ENCODE measurements around the gene STARD8.
"Not testable (repeated sequence)": the region's sequence is repeated elsewhere in the genome, so short reads cannot be mapped to it uniquely, and the experiment has no call there.

STARD8 gene

DNA sequence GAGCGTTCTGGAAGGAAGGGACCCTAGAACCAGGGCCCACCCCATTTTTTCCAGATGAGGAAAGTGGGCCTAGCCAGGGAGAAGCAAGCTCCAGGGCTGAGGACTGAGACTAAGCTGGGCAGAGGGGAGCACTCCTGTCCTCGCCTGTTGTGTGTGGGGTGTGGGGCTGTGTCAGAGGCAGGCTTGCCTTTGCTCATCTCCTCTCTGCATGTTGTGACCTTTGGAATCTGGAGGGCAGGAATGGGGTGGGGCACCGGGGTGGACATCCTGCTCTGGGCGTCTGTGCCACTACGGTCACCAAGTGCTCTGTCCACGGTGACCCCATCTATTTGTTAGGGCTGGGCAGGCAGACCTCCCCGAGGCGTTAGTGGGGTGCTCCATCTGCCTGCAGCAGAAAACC is 41.5 kb downstream of the STARD8 start:
- not testable (repeated sequence) for DNase-seq

DNA sequence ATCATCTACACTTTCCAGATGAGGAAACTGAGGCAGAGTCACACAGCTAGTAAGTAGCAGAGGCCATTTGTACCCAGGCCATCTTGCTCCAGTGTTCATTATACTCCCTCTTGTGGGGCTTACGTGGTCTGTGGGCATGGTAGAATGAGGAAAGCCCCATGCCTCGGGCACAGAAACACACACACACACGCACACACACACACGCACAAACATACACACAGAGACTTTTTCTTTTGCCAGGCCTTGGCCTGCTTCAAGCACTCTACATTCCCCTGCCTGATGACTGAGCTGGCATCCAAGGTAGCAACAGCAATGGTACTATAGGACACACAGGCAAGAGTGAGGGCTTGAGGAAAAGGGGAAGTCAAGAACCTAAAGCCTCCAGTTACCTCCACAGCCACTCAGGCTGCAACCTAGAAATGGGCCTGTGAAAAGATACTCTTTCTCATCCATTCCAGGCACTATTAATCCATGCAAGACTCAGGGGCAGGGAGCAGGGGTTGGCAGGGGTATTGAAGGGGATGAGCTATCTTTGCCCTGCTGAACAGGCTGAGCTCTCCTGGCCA is 43.6 kb downstream of the STARD8 start:
- DNase-seq, result no peak

DNA sequence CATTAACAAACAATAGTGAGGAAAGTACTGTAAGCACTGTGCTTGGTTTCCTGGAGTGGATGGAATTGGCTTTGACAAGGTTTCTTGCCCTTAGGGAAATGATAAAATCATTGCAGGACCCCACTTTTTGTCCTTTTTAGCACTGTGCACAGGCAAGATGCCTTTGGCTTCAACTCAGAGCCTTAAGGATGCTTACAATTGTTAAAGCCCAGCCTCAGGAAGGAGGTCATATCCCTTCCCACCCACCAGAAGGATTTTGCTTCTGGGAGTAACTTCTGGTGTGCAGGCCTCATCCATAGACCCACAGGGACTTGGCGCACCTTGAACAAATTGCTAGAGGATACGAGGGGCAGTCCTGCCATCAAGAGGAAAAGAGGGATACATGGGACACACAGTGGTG is 44.5 kb downstream of the STARD8 start:
- no peak for DNase-seq

DNA sequence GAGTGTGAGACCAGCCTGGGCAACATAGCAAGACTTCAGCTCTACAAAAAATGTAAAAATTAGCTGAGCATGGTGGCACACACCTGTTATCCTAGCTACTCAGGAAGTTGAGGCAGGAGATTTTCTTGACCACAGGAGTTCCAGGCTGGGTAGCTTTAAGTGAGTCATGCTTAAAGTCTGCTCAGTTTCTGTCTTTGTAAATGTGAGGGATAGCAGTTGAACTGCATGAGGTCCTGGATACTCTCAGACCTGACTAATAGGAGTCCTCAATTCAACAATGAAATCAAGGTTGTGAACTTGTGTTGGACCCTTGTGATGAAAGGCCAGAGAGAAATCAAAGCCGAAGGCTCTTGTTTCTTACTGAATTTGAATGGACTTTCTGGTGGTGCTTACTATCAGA is 45.2 kb downstream of the STARD8 start:
- no peak for DNase-seq

DNA sequence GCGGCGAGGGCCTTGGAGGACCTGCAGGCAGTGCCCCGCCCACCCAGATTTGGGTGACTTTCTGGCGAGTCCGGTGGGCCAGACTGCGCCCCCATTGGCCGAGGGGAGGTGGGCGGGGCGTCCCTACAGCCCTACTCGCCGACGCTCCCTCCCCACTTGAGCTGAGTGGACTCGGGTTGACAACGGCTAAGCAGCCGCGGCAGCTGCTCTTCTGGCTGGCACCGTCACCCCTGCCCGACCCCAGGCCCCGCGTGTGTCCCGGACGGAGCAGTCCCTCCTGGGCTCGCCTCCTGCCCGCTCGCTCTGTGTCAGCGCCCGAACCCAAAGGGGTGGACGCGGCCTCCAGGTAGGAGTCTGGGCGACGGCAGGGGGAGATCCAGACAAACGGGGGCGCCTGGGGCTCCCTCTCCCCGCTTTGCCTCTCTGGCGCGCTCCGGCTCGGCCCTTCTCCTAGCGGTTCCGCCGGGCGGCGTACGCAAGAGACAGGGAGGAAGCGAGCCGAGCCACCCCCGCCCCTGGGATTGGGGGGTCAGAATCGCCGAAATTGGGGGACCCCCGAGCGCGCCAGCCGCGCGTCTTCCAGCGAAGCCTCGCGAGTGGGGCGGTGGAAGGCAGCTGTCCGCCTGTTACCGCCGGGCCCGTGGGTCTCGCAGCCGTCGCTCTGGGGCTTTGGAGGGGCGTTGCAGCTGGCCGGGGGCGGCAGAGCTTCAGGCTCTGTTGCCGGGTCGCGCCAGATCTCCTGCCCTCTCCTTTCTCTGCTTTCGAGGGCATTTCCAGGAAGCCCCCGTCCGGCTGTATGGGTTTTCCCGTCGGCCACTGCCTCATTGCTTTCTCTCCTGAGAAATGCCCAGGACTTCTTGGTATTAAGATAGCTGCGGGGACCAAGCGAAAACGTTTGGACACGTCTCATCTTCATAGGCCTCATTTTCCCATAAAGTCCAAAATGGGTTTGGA is 46.3 kb downstream of the STARD8 start:
- DNase-seq, result peak in 34 of 56 donors; percentile 0 to 55 (median 8)

DNA sequence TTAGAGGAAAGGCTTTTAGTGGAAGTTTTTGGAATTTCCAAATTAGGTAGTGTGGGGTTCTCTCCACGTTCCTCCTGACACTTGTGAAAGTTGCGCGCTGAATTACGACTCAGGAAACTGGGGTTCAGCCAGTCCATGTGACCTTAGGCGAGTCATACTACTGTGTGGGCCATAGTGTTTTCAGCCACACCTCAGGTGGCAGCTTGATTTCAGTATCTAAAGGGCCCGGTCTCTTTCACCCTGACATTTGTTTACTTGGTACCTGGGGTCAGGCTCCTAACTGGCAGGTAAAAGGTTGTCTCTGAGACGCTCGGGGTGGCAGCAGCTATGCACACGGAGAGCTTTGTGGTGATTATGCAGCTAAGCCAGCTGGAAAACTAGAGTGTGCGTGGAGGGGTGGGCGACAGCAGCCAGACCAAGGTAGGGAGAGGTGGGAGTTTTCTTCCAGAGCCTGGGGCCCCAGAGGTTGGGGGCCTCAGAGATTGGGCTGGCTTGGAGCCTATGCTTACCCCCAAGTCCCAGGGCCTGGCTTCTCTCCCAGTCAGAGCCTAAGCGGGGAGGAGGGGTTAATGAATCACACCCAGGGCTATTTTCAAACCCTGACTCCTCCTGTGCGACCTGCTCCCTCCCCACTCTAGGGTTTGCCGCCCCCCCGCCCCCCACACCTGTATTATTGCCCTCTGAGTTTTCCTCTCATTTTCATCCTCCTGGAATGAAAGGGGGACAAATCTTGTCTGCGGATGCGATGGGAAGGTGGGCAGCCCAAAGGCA is 47.2 kb downstream of the STARD8 start:
- no peak for DNase-seq

DNA sequence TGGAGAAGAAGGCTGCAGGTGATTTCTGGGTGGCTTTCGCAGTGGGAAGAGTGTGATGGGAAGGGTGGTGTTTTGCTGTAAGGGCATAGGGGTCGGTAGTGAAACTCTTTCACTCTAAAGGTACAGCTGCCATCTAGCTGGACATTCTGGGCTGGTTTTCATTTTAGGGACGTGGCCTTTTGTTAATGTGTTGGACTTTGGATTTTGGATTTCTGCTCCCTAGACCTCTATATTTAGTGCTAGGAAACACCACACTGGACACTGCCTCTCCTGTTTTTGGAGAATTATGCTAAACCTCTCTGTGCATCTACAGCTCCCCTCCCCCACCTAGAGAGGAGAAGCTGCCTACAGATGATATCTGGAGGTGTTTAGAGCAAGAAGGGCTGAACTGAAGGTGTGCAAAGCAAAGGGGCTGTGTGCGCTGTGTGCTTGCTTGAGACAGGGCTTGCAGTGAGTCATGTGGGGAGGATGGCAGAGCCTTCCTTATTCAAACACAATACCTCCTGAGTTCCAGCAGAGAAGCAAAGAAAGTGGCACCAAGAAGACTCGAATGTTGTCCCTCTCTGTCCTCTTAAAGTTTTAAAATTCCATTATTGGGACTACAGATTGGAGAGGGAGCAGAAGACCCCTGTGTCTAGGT is 47.9 kb downstream of the STARD8 start:
- DNase-seq, result peak in 2 of 56 donors; percentile 0 to 1

DNA sequence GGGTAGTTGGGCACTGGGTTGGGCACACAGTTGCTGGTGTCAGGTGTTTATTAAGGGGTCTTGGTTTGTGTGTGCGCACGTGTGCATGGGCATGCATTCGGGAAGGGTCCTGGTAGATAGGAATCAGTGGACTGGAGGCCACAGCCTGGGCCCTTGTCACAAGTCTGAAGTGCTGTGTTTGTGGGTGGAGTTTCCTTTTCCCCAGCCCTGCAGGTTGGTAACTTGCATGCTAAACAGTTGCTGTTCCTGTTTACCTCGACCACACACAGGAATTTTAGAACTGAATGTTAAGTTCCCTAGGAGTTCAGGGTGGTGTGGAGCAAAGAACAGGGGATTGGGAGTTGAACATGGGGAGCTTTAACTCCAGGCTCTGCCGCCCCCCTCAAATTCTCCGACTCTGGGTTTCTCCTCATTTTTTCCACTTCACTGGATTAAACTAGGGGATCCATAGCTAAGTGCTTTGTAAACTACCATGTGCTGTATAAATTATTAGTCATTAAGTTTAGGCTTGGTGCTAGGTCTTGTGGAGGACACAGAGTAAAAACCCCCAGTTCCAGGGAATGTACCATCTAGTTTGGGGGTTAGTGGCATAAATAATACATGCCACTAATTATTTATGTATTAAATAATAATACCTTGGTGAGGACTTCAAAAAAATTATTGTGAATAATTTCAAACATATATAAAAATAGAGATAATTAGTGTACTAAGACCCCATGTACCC is 49.0 kb downstream of the STARD8 start:
- no peak for DNase-seq

DNA sequence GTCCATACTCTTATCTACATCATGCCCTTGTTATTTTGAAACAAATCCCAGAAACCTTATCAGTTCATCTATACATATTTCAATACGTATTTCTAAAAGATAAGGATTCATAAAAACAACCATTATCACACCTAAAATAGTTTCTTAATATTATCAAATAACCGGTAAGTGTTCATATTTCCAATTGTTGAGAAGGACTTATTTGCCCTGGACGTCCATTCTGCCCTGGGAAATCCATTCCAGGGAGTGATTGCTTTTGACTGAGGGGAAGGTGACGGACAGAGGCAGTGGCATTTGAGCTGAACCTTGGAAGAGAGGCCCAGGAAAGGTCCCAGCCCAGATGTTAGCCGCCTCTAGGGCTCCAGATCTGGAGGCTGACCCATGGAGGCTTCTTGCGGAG is 49.6 kb downstream of the STARD8 start:
- no peak for DNase-seq

DNA sequence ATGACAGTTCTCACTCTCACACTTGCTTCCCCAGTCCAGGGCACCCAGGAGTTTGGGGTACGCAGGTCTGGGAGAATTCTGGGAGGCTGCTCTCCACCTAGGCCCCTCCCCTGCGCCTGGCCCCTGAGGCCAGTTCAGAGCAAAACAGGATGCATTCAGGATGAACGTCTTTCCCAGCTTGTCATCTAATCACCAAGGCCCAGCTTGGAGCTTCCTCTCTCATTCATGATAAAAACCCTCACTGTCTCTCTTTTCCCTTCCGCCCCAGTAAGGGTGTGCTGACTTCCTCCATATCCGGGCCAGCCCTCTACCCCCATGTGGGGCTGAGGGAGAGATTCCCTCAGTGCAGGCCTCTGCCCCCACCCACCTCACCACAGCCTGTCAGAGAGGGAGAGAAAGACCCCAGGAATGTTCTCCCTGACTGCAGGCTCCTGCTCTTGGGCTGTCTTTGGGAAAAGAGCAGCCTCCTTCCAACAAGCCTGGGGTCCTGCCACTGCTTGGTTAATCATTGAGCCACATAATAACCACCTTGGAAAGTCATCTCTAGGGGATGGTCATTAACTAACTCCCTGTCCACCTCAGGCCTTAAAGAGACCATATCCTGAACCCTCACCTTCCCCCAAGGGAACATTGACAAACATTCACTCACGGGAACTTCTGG is 50.1 kb downstream of the STARD8 start:
- no peak for DNase-seq

DNA sequence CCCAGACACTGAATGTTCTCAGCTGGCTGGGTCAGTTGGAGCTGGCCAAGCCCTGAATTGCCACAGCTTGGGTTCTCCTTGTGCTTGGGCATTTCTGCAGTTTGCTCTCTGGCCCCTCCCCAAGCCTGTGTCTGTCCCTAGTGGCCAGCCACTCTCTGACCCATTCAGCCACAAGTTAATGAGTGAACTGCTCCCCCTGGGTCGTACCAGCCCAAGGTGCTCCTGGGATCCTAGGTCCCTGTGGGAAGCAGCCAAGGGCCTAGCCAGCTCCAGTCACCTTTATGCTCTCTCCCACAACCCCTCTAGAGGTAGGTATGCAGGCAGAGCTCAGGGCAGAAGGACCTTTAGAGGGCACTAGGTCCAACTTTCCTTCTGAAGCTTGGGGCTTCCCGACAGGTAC is 51.5 kb downstream of the STARD8 start:
- no peak for DNase-seq

DNA sequence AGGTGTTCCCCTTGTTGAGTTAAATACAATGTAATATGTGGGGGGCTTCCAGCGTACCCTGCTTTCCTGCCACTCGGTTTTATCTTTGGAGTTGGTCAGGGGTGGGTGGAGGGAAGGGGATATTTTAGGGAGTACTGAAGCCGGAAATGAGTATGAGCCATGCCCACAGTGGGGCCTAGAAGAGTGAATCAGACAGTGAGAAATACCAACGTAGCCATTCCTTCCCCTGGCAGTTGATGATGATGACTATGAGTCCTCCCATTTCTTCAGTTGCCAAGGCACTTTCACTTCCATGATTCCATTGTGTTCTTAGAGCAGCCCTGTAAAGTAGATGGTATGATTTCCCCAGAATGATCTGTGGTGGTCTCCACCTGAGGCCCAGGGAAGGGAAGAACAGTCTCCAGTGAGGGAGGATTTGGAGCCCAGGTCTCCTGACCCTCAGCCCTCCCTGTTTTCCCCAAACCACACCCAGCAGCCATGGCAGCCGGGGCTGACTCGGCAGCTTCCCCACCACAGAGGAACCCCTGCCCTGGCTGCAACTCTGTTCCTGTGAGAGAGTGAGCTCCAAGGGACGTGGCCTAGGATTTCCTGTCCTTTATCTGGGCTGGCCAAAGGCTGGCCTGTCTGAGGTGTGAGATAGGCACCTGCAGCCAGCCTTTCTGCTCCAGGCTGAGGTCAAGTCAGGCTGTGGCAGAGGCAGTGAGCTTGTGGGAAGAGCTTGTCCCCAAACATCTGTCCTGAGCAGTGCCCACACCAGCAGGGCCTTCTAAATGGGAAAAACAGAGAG is 52.7 kb downstream of the STARD8 start:
- DNase-seq, result no peak

DNA sequence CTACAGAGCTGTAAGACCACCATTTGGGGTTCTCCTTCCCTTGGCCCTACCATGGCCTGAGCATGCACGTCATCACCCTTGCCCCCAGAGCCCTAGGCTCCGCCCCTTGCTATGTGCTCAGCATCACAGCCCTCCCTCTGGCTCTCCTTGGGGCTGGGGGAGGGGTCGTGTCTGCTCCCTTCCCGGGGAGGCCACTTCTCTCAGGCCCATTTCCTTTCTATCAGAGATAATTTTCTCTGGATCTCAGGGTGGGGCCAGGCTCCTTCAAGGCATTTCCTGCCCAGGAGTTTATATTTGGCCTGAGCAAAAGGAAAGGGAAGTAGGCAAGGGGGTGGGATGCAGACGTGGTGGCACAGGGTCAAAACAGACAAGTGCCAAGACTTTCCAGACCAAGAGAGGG is 55.9 kb downstream of the STARD8 start:
- DNase-seq, result no peak

DNA sequence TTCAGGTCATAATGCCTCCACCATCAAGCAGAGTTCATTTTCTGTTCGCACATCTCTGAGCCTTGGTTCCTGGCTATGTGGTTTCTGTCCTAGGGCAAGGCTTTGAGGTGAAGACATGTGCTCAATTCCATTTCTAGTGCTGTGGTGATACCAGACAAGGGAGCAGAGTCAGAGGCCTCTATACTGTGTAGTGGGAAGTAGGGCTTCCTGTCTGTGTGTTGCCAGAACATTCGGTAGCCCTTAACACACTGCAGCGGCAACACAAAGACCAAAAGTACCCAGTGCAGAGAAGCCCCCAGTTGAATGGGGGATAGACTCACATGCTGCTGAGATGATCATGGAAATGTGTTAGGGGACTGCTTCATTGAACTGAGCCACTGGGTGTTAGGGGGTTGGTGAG is 56.4 kb downstream of the STARD8 start:
- DNase-seq, result no peak

DNA sequence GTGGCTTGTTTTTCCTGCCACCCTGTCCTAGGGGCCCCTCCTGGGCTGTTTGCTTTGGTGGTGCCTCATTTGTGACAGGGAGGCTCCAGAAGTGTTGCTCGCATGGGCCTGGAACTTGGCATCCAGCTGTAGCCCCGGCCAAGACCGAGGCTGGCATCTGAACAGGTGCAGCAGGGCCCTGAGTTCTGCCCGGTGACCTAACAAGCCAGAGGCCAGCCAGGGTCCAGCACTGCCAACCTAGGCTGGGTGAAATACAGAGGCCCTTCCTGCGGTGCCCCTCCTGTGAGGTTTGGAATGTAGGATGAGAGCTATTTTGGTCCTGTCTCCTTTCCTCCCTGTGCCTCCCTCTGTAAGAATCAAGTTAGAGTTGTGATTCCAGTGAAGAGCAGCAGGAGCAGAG is 58.5 kb downstream of the STARD8 start:
- no peak for DNase-seq

DNA sequence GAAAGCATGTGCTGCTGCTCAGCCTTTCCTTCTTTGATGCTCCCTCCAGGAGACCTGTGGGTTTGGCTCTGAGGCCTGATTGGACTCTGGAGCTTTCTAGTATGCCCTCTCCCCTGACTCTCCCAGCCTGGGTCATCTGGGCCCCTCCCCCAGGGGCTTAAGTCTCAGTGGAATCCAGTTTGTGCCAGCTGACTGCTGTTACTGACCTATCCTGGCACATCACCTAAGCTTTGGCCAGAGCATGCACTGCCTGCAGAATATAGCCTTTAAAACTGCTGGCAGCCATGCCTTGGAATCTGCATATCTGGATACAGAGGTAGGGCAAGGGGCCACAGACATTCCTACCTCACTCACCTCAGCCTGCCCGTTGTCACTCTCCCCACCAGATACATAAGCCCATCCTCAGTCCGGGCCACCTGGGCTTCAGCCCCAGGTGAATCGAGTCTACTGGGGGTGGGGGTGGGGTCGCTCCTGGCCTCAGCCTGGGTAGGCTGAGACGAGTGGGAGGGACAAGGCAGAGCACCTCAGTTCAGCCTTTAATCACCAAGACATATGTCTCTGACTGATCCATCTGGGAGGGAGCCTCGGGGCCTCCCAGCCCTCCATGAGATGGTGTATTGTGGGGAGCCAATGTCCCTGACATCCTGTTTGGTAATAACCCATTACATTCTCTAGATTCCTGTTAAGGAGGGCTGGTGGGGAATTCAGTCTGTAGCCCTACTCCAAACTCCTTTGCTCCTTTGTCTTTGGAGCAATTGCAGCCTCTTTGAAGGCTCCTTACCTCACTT is 61.2 kb downstream of the STARD8 start:
- DNase-seq, result no peak

DNA sequence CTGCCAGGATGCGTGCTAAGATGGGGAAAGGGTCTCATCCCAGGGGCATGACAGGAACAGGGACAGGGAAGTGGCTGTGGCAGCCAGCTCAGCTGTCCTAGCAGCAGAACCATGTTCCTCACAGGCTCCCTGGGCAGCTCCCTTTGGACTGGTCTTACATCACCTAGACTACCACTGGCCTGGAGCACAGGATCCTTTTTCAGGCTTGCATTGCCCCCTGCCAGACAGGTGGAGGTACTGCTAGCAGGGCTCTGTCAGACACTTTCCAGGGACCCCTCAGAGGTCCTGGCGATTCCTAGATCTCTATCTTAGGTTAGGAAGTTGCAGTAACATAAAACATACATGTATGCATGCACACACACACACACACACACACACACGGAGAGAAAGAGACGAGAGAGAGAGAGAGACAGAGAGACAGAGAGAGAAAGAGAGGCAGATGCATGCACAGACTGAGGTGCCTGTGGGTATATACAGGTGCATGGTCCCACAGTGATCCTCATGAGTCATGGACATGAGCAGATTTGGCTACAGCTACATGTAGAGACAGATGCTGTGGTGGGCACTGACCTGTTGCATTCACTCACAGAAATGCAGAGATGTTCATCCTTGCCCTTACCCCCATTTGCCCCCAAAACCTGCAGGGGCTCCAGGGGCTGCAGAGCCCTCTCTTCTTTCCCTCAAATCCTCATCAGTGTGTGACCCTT is 63.6 kb downstream of the STARD8 start:
- peak in 9 of 56 donors; percentile 0 to 23 (median 6) for DNase-seq

DNA sequence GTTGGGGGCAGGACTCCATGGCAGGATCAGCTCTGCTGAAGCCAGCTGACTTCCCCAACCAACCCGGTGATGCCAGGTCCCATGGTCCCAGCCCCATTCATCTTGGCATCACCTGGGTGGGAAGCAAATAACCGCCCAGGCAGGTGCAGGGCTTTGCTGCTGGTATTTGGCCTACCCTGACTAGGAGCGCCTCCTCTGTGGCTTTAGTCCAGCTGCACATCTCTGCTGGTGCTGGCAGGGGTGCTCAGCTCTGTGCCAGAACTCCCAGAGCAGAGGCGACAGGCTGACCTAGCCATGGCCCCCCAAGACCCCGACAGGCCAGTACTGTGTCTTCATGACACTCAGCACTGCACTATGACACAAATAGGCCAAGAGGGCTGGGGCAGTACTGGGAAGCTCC is 64.4 kb downstream of the STARD8 start:
- DNase-seq, result no peak

Measured in nucleus accumbens (tissue), 56 donors.